ENCODE results near the gene SLC26A5.

The SLC26A5 gene

GRCh38 chr7:103413407-103413806, 32.6 kb downstream of the SLC26A5 start:
- no peak for TF ChIP-seq SIN3A (IDR thresholded peaks at IDR 0.05; ENCODE audit: borderline replicate concordance, insufficient read depth, low read length)
- TF ChIP-seq FOXP2 (optimal IDR thresholded peaks at IDR 0.05; ENCODE audit: borderline replicate concordance, extremely low read depth, extremely low read length, insufficient read depth) = no peak

- TF ChIP-seq REST (IDR thresholded peaks at IDR 0.05; ENCODE audit: insufficient read depth in 1 of 2, low read depth in 2 of 2, low read length in 2 of 2) (no peak), FOXP2 (optimal IDR thresholded peaks at IDR 0.05; ENCODE audit: borderline replicate concordance, extremely low read depth, extremely low read length, insufficient read depth) (no peak), SIN3A (IDR thresholded peaks at IDR 0.05; ENCODE audit: borderline replicate concordance, insufficient read depth, low read length) (no peak), POLR2AphosphoS5 (IDR thresholded peaks at IDR 0.05; ENCODE audit: low read depth, low read length) (no peak), TAF1 (IDR thresholded peaks at IDR 0.05; ENCODE audit: borderline replicate concordance, insufficient read depth, low read length) (no peak)
Observed at GRCh38 chr7:103412151-103412550, 33.9 kb downstream of the SLC26A5 start.

DNA sequence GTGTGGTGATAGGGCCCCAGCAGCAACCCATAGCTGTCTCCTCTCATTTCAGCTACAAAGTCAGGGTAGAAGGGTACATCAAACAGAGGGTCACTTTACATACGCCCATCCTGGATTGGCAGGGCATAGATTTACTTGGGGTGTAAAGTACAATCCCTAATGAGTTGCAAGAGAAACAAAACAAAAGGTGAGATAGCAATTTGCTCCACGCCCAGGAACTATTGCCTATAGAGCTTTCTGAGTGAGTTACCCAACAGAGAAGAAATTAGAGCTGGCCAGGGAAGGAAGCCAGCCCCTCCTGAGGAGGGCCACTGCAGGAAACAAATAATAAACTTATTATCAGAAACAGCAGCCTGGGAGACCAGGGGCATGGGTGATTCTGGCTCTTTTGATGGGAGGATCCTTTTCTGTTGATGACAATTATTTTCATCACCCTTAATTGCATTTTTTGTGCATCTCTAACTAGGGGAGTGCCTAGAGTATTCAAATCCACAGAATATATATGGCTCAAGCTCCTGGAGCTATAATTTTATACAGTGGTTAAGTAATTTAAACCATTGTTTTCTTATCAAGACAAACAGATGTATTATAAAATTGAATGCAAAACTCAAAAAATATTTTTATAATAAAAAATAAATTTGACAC, 47.4 kb downstream of the SLC26A5 start:
- TF ChIP-seq REST (IDR thresholded peaks at IDR 0.05; ENCODE audit: insufficient read depth in 1 of 2, low read depth in 2 of 2, low read length in 2 of 2) (no peak), FOXP2 (optimal IDR thresholded peaks at IDR 0.05; ENCODE audit: borderline replicate concordance, extremely low read depth, extremely low read length, insufficient read depth) (no peak), TAF1 (IDR thresholded peaks at IDR 0.05; ENCODE audit: borderline replicate concordance, insufficient read depth, low read length) (no peak), SIN3A (IDR thresholded peaks at IDR 0.05; ENCODE audit: borderline replicate concordance, insufficient read depth, low read length) (no peak), POLR2AphosphoS5 (IDR thresholded peaks at IDR 0.05; ENCODE audit: low read depth, low read length) (no peak)

- TF ChIP-seq TAF1 (IDR thresholded peaks at IDR 0.05; ENCODE audit: borderline replicate concordance, insufficient read depth, low read length) = no peak
Observed at GRCh38 chr7:103396471-103396870, 49.5 kb downstream of the SLC26A5 start.

- TF ChIP-seq POLR2AphosphoS5 (IDR thresholded peaks at IDR 0.05; ENCODE audit: low read depth, low read length) (no peak), FOXP2 (optimal IDR thresholded peaks at IDR 0.05; ENCODE audit: borderline replicate concordance, extremely low read depth, extremely low read length, insufficient read depth) (no peak), TAF1 (IDR thresholded peaks at IDR 0.05; ENCODE audit: borderline replicate concordance, insufficient read depth, low read length) (no peak), REST (IDR thresholded peaks at IDR 0.05; ENCODE audit: insufficient read depth in 1 of 2, low read depth in 2 of 2, low read length in 2 of 2) (no peak), SIN3A (IDR thresholded peaks at IDR 0.05; ENCODE audit: borderline replicate concordance, insufficient read depth, low read length) (no peak)
Observed at GRCh38 chr7:103395071-103395470, 50.9 kb downstream of the SLC26A5 start.

DNA sequence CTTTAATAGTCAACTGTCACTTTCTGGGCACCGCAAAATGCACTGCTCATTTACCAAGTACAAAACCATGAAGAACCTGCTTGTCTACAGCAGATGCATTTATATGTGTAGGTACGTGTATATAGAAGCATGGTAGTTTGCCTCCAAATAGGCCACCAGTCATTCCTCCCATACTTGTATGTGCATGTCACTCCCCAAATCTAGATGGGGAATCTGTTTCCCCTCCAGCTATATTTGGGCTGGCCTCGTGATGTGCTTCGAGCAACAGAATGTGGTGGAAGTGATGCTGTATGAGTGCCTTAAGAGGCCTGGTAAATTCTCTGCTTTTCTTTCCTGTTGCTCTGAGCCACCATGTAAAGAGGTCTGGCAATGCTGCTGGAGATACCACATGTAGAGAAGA, 51.4 kb downstream of the SLC26A5 start:
- TF ChIP-seq POLR2AphosphoS5 (IDR thresholded peaks at IDR 0.05; ENCODE audit: low read depth, low read length) (no peak), REST (IDR thresholded peaks at IDR 0.05; ENCODE audit: insufficient read depth in 1 of 2, low read depth in 2 of 2, low read length in 2 of 2) (no peak), SIN3A (IDR thresholded peaks at IDR 0.05; ENCODE audit: borderline replicate concordance, insufficient read depth, low read length) (no peak), FOXP2 (optimal IDR thresholded peaks at IDR 0.05; ENCODE audit: borderline replicate concordance, extremely low read depth, extremely low read length, insufficient read depth) (no peak), TAF1 (IDR thresholded peaks at IDR 0.05; ENCODE audit: borderline replicate concordance, insufficient read depth, low read length) (no peak)

All from PFSK-1 (cell line).